Measurements from ENCODE around the gene KCTD1. TPM values are rescaled to one million over a fixed set of nuclear protein-coding genes. Genes with fewer than 3 reads are reported as not detected.

KCTD1 gene
- total RNA-seq, 4 donors from 2014 or later: 33.6 to 42.0 (median 39.4) TPM

GRCh38 chr18:26549263-26550094 is 1.1 kb upstream of the KCTD1 start:
- Histone ChIP-seq H3K4me3 (peak overlapping the region; percentile 50 to 78 (median 57)), H3K36me3 (no peaks in the 10 kb centered on the region), H3K27me3 (peaks cover 0 to 9% of the 10 kb centered on the region in 2 donors), H3K4me1 (peaks cover 0 to 52% (median 8%) of the 10 kb centered on the region in 4 donors), H3K9me3 (no peaks in the 10 kb centered on the region), H3K27ac (peak overlapping the region; percentile 86 to 98 (median 92))
- TF ChIP-seq EP300 (IDR thresholded peaks at IDR 0.05): peak in 1 of 2 donors; percentile 83
- peak; percentile 28 to 59 for TF ChIP-seq POLR2A (IDR thresholded peaks at IDR 0.05)
- TF ChIP-seq, protein P1, sequence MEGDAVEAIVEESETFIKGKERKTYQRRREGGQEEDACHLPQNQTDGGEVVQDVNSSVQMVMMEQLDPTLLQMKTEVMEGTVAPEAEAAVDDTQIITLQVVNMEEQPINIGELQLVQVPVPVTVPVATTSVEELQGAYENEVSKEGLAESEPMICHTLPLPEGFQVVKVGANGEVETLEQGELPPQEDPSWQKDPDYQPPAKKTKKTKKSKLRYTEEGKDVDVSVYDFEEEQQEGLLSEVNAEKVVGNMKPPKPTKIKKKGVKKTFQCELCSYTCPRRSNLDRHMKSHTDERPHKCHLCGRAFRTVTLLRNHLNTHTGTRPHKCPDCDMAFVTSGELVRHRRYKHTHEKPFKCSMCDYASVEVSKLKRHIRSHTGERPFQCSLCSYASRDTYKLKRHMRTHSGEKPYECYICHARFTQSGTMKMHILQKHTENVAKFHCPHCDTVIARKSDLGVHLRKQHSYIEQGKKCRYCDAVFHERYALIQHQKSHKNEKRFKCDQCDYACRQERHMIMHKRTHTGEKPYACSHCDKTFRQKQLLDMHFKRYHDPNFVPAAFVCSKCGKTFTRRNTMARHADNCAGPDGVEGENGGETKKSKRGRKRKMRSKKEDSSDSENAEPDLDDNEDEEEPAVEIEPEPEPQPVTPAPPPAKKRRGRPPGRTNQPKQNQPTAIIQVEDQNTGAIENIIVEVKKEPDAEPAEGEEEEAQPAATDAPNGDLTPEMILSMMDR (IDR thresholded peaks at IDR 0.05): no peak
- 0 to 1% methylated on average over 50 to 57 of the region's 71 CpGs for WGBS, 2 donors
- DNase-seq (ENCODE audit: low spot score in 2 of 2): peak; percentile 29 to 51

DNA sequence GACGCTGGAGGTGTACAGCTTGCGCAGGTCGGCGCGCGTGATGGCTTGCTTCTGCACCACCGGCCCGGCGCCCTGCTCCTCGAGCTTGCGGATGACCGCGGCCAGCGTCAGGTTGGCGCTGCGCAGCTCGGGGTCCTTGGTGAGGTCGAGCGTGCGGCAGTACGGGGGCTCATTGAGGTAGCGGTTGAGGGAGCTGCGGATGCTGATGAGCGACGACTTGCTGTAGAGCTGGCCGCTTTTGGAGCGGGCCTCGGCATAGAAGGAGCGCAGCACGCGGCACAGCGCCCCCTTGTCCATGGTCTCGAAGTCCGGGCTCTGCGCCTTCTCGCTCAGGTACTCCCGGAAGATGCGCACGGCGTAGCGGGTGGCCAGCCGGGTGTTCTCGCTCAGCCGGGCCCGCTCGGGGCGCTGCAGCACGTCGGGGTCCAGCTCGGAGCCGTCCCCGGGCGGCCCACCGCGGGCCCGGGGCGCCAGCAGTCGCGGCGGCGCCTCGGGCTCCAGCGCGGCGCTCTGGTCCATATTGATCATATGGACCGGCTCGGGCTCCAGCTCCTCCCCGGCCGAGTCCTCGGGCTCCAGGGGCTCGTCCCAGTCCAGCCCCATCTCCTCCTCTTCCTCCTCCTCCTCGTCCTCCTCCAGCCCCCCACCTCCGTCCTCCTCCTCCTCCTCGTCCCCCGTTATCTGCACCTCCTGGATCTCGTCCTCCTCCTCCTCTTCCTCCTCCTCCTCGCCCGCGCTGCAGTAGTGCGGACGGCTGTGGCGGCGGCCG is 523 bp downstream of the KCTD1 start:
- peak overlapping the region; percentile 86 to 98 (median 92) for H3K27ac ChIP-seq

GRCh38 chr18:26546875-26547645 is 1.3 kb downstream of the KCTD1 start:
- no peaks in the 10 kb centered on the region for H3K9me3 ChIP-seq
- peak in 1 of 2 donors; percentile 11 for DNase-seq (ENCODE audit: low spot score in 2 of 2)
- TF ChIP-seq, protein P1 (IDR thresholded peaks at IDR 0.05): no peak
- TF ChIP-seq EP300 (IDR thresholded peaks at IDR 0.05) (no peak), POLR2A (IDR thresholded peaks at IDR 0.05) (no peak)
- peaks cover 0 to 72% (median 8%) of the 10 kb centered on the region in 4 donors for H3K4me1 ChIP-seq
- no peaks in the 10 kb centered on the region for H3K36me3 ChIP-seq
- 41 to 57% methylated on average over 21 to 47 of the region's 69 CpGs for WGBS, 2 donors
- peaks cover 0 to 9% of the 10 kb centered on the region in 2 donors for H3K27me3 ChIP-seq
- H3K4me3 ChIP-seq: peak overlapping the region; percentile 50 to 78 (median 57)
- peak overlapping the region; percentile 86 to 98 (median 92) for H3K27ac ChIP-seq

More for the DNA sequence above, 523 bp downstream of the KCTD1 start:
- Histone ChIP-seq H3K4me1 (peaks cover 0 to 68% (median 8%) of the 10 kb centered on the region in 4 donors), H3K36me3 (no peaks in the 10 kb centered on the region), H3K27me3 (peaks cover 0 to 9% of the 10 kb centered on the region in 2 donors), H3K9me3 (no peaks in the 10 kb centered on the region), H3K4me3 (peak overlapping the region; percentile 50 to 78 (median 57))
- TF ChIP-seq POLR2A (IDR thresholded peaks at IDR 0.05) (no peak), EP300 (IDR thresholded peaks at IDR 0.05) (peak in 1 of 2 donors; percentile 51)
- TF ChIP-seq, protein P1 (IDR thresholded peaks at IDR 0.05): peak; percentile 29 to 60 (median 48)
- peak; percentile 45 to 66 for DNase-seq (ENCODE audit: low spot score in 2 of 2)
- 3 to 4% methylated on average over 47 to 50 of the region's 84 CpGs for WGBS, 2 donors

GRCh38 chr18:26546170-26546874 is 2.0 kb downstream of the KCTD1 start:
- peaks cover 0 to 69% (median 8%) of the 10 kb centered on the region in 4 donors for H3K4me1 ChIP-seq
- H3K27me3 ChIP-seq: peaks cover 0 to 9% of the 10 kb centered on the region in 2 donors
- H3K9me3 ChIP-seq: no peaks in the 10 kb centered on the region
- no peak for TF ChIP-seq POLR2A (IDR thresholded peaks at IDR 0.05)
- TF ChIP-seq EP300 (IDR thresholded peaks at IDR 0.05): no peak
- TF ChIP-seq, protein P1 (IDR thresholded peaks at IDR 0.05): no peak
- no peak for DNase-seq (ENCODE audit: low spot score in 2 of 2)
- H3K4me3 ChIP-seq: peak overlapping the region in 3 of 4 donors; percentile 50 to 78 (median 54)
- H3K36me3 ChIP-seq: no peaks in the 10 kb centered on the region
- WGBS, 2 donors: 40 to 53% methylated on average over 16 of the region's 16 CpGs
- H3K27ac ChIP-seq: peak overlapping the region; percentile 86 to 98 (median 92)
